ENCODE results near the gene LTC4S.

GRCh38 chr5:179773686-179774040, 20.1 kb upstream of the LTC4S start:
- no peak for TF ChIP-seq CTCF (IDR thresholded peaks at IDR 0.05; ENCODE audit: low read depth, low read length, missing input control)
- no peak for TF ChIP-seq REST (IDR thresholded peaks at IDR 0.05)
- no peak for TF ChIP-seq SP1 (IDR thresholded peaks at IDR 0.05)
- TF ChIP-seq MAX (IDR thresholded peaks at IDR 0.05), result no peak
- no peak for TF ChIP-seq TAF1 (conservative IDR thresholded peaks at IDR 0.05)
- TF ChIP-seq GABPA (IDR thresholded peaks at IDR 0.05 in 1 of 2, conservative IDR thresholded peaks at IDR 0.05 in 1 of 2), result no peak
- TF ChIP-seq JUND (IDR thresholded peaks at IDR 0.05), result no peak
- TF ChIP-seq ZBTB33 (IDR thresholded peaks at IDR 0.05), result no peak
- TF ChIP-seq EGR1 (IDR thresholded peaks at IDR 0.05; ENCODE audit: low read depth in 2 of 2), result no peak
- no peak for TF ChIP-seq YY1 (IDR thresholded peaks at IDR 0.05)
- no peak for TF ChIP-seq RAD21 (IDR thresholded peaks at IDR 0.05)
